ENCODE results near the gene SCN4B.
"Not testable (repeated sequence)": the region's sequence is repeated elsewhere in the genome, so short reads cannot be mapped to it uniquely, and the experiment has no call there.

Gene SCN4B, protein sequence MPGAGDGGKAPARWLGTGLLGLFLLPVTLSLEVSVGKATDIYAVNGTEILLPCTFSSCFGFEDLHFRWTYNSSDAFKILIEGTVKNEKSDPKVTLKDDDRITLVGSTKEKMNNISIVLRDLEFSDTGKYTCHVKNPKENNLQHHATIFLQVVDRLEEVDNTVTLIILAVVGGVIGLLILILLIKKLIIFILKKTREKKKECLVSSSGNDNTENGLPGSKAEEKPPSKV

GRCh38 chr11:118152552-118153471, at the start of gene SCN4B:
Gene SCN4B, minus strand, starts transcription at chr11:118152823. Its CDS starts 150 bp downstream, at chr11:118152673.
- no peak for DNase-seq (ENCODE audit: low read depth in 1 of 2, low spot score in 1 of 2)

DNA sequence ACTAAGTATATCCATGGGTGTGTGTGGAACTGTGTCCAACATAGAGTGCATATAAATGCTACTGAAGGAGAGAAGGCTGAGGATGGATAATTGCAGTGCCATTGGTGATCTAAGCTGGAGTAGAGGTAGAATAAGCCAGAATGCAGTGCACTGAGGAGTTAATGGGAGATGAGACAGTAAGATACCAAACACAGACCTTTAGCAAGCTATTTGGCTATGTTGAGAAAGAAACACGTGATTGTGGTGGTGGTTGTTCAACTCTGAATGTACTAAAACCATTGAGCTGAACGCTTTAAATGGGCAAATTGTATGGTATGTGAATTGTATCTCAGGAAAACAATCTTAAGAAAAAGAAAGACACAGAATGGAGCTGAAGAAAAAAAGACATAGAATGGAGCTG, 49.3 kb upstream of the SCN4B start:
- DNase-seq (ENCODE audit: low read depth in 1 of 2, low spot score in 1 of 2) = no peak

GRCh38 chr11:118200901-118201680, 48.5 kb upstream of the SCN4B start:
- no peak for DNase-seq (ENCODE audit: low read depth in 1 of 2, low spot score in 1 of 2)

GRCh38 chr11:118200497-118200896, 47.9 kb upstream of the SCN4B start:
- no peak for DNase-seq (ENCODE audit: low read depth in 1 of 2, low spot score in 1 of 2)

DNA sequence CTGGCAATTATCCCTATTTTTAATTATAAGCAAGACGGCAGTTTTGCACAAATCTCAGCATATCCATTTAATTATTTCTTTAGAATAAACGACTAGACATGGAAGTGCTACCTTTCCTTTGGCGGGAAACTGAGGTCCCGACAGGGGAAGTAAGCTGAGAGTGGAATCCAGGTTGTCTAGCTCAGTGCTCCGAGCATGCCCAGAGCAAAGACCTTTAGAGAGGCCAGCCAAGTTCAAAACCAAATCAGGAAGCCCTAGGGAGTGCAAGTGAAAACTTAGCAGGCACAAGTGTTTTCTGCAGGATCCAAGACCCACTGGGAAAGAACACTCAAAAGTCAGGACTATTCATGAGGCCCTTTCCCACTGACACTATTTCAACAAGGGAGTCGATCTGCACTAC, 46.5 kb upstream of the SCN4B start:
- DNase-seq (ENCODE audit: low read depth in 1 of 2, low spot score in 1 of 2) = no peak

GRCh38 chr11:118198370-118198769, 45.7 kb upstream of the SCN4B start:
- DNase-seq (ENCODE audit: low read depth in 1 of 2, low spot score in 1 of 2) = peak; percentile 66 to 80

DNA sequence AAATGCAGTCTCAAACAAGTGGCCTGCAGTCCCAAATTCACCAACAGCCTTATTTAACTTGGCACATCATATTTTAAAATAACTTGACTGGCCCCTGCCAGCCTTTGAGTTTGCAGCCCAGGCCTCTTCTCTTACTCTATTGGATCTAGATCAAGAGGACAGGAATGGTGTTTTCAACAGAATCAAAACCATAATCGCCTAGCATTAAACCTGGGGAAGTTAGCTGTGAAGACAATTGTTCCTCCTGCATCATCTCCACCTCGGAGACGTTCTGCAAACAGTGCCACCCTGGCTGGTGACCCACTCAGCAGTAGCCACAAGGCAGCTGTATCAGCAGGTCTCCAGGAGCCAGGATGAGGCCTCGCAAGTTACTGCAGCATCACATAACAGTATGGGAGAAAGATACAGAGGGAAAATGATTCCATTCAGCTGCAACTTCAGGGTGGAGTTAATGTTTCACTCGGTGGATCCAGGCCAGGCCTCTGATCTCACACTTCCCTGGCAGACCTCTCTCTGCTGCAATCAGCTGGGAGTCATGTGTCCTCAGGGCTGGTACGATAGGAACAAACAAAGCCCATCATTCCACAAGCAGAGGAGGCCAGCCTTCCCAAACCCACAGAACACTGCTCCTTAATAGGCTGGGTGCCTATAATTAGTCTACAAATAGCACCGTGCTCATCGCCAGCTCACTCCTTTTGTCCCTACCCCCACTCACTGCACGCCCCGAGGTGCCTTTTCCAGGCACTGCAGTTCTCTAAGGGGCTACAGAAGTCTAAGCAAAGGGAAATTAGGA, 42.4 kb upstream of the SCN4B start:
- DNase-seq (ENCODE audit: low read depth in 1 of 2, low spot score in 1 of 2) = no peak

GRCh38 chr11:118193910-118194566, 41.4 kb upstream of the SCN4B start:
- DNase-seq (ENCODE audit: low read depth in 1 of 2, low spot score in 1 of 2) = no peak

DNA sequence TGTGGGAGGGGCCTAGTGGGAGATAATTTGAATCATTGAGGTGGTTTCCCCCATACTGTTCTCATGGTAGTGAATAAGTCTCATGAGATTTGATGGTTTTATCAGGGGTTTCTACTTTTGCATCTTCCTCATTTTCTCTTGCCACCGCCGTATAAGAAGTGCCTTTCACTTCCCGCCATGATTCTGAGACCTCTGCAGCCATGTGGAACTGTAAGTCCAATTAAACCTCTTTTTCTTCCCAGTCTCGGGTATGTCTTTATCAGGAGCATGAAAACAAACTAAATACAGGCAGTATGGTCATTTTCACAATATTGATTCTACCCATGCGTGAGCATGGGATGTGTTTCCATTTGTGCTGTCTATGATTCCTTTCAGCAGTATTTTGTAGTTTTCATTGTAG, 40.2 kb upstream of the SCN4B start:
- DNase-seq (ENCODE audit: low read depth in 1 of 2, low spot score in 1 of 2) = not testable (repeated sequence)

DNA sequence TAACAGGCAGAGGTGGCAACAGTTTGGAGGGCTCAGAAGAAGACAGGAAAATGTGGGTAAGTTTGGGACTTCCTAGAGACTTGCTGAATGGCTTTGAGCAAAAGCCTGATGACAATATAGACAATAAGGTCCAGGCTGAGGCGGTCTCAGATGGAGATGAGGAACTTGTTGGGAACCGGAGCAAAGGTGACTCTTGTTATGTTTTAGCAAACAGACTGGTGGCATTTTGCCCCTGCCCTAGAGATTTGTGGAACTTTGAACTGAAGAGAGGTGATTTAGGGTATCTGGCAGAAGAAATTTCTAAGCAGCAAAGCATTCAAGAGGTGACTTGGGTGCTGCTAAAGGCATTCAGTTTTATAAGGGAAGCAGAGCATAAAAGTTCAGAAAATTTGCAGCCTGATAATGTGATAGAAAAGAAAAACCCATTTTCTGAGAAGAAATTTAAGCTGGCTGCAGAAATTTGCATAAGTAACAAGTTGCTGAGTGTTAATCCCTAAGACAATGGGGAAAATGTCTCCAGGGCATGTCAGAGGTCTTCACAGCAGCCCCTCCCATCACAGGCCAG, 38.4 kb upstream of the SCN4B start:
- not testable (repeated sequence) for DNase-seq (ENCODE audit: low read depth in 1 of 2, low spot score in 1 of 2)

GRCh38 chr11:118186346-118187107, 33.9 kb upstream of the SCN4B start:
- no peak for DNase-seq (ENCODE audit: low read depth in 1 of 2, low spot score in 1 of 2)

DNA sequence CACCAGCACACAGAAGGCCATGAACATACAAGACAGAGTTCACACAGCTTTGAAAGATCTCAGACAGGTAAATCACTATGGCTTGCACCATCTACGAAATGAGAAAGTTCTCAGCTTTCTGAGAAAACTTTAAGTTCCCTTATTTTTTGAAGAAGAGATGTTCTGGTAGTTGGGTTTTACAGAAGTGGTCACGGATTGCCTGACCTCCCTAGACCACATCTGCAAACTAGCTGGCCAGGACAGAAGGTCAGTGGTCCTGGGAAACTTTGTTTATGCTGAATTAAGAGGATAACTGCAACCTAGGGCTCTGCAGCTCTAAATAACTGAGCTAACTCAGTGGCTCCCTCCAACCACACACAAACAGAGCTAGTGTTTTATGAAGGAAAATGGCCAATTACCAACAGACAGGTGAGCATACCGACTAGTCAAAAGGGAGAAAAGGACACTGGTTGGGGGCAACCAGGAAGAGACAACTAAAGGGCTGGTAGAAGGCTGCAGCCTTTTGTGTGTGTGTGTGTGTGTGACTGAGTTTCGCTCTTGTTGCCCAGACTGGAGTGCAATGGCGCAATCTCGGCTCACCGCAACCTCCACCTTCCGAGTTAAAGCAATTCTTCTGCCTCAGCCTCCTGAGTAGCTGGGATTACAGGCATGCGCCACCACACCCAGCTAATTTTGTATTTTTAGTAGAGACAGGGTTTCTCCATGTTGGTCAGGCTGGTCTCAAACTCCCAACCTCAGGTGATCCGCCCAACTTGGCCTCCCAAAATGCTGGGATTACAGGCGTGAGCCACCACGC, 32.4 kb upstream of the SCN4B start:
- no peak for DNase-seq (ENCODE audit: low read depth in 1 of 2, low spot score in 1 of 2)

GRCh38 chr11:118183691-118184090, 31.1 kb upstream of the SCN4B start:
- DNase-seq (ENCODE audit: low read depth in 1 of 2, low spot score in 1 of 2) = not testable (repeated sequence)

- DNase-seq (ENCODE audit: low read depth in 1 of 2, low spot score in 1 of 2) = no peak
These were observed 27.7 kb upstream of the SCN4B start for GRCh38 chr11:118180300-118180703.

DNA sequence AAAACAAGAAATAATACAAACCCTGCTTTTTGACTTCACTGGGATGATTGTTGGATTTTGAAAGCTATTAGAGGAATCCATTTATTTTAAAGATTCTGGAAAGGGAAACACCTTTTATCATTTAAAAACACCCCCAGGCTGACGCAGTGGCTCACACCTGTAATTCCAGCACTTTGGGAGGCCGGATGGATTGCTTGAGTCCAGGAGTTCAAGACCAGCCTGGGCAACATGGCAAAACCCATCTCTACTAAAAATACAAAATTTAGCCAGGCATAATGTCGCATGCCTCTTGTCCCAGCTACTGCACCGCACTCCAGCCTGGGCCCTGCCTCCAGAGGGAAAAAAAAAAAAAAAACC, 24.1 kb upstream of the SCN4B start:
- no peak for DNase-seq (ENCODE audit: low read depth in 1 of 2, low spot score in 1 of 2)

DNA sequence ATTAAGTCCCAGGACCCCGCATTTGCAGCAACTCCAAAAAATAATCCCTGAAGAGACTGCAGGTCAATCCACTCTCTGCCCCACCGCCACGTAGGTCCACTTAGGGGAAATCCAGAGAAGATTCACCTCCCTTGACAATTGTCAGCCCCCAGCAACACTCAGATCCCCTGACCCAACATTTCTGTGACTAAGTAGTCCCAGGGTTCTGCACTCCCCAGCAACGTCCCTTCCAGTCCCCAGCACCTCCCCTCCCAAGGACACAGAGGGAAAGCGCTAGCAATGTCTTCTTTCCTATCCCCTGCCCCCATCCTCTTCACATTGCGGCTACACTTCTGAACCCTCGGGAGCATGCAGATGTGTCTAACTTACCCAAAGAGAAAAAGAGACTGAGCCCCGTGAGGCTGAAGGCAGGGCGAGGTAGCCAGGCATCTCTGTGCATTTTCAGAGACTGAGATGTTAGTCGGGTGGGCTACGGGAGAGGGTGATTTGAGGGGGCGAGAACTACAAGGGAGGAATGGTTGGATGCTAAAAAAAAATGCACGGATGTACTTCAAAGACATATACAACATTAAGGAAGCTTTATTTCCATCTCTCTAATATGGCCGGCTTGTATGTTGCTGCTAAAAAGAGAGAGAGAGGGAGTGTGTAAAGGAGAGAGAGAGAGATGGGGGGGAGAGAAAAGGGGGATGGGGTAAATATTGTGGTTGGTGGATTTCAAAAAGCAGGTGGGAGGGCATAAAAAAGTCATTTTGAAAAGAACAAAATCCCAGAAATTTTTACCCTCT, 23.6 kb upstream of the SCN4B start, which contains the start of gene SCN2B:
Gene SCN2B, minus strand, starts transcription at position 647 of the 785 bp plus-strand sequence. Its CDS starts 208 bp downstream, at position 439.
- DNase-seq (ENCODE audit: low read depth in 1 of 2, low spot score in 1 of 2) = no peak
